Activated CD4-positive, alpha-beta memory T cell treated with anti-CD3 and anti-CD28 coated beads for 36 hours (primary cell): ENCODE results near the gene ATP5MG. TPM values are rescaled to one million over a fixed set of nuclear protein-coding genes. Genes with fewer than 3 reads are reported as not detected.
A peak's percentile ranks its signal among the peaks of the same experiment; 100 is the strongest.

ENCODE experiments used
- CTCF ChIA-PET: fragments of 350-600 bp; sonication (Branson Sonifier 250); formaldehyde crosslinking; loops from one replicate; lab custom pipeline; 2021; ENCODE audit warnings: antibody characterized with exemption, inconsistent platforms; lab: Charles Lee
- POLR2A ChIA-PET: fragments of 350-600 bp; sonication (Branson Sonifier 250); formaldehyde crosslinking; loops from one replicate; lab custom pipeline; 2021; ENCODE audit warnings: antibody characterized with exemption; lab: Charles Lee
- DNase-seq: peaks from one replicate; pipeline ENCODE4 v3.0.0-alpha.2; 2020
- H3K27ac Mint-ChIP-seq: one replicate; pipeline ENCODE4 v1.8.0; 2021; ENCODE audit warnings: mixed read lengths
- H3K27me3 Mint-ChIP-seq: one replicate; pipeline ENCODE4 v1.8.0; 2021; ENCODE audit warnings: mixed read lengths
- H3K36me3 Mint-ChIP-seq: one replicate; pipeline ENCODE4 v1.8.0; 2021; ENCODE audit warnings: mixed read lengths
- H3K4me1 Mint-ChIP-seq: one replicate; pipeline ENCODE4 v1.8.0; 2021; ENCODE audit warnings: low read depth, mixed read lengths
- H3K4me3 Mint-ChIP-seq: one replicate; pipeline ENCODE4 v1.8.0; 2021; ENCODE audit warnings: mild to moderate bottlenecking, mixed read lengths
- H3K9me3 Mint-ChIP-seq: one replicate; pipeline ENCODE4 v1.8.0; 2021; ENCODE audit warnings: mixed read lengths
- intact Hi-C: fragments of 100-400 bp; cut with micrococcal nuclease; formaldehyde crosslinking; loops from one replicate; pipeline ENCODE4 v1.15.1; 2023
- total RNA-seq, 2 experiments: library from RNA; stranded (reverse); gene quantifications; one replicate each; pipeline ENCODE4 v1.2.3, GENCODE V29; 2021

Gene ATP5MG
- total RNA-seq, 2 experiments from 2014 or later: 298 to 306 TPM

GRCh38 chr11:118434553-118435289 is 33.3 kb downstream of the ATP5MG start:
- Mint-ChIP-seq H3K27me3 (no peaks in the 10 kb centered on the region), H3K4me3 (peak overlapping the region; percentile 87), H3K27ac (peak overlapping the region; percentile 87), H3K9me3 (no peaks in the 10 kb centered on the region), H3K4me1 (peaks cover 24% of the 10 kb centered on the region), H3K36me3 (peaks cover 8% of the 10 kb centered on the region)
- intact Hi-C loops: loop anchor here (1.0 to 10.0 kb wide), 6 partner anchors 34 to 447 kb away; partner anchors contain the start of genes ATP5MG, IL10RA and UBE4A
- ChIA-PET POLR2A (interaction anchor here (1.1 to 3.1 kb wide), 6 partner anchors 8 to 39 kb away, joined by 3 to 19 read pairs (median 12); partner anchors contain the start of gene ATP5MG), CTCF (interaction anchor here (1.0 to 2.2 kb wide), 7 partner anchors 9 to 183 kb away, joined by 3 to 13 read pairs (median 4); partner anchors contain the start of gene MPZL3)
- peak; percentile 62 for DNase-seq

- peak; percentile 75 for DNase-seq
- Mint-ChIP-seq H3K9me3 (no peaks in the 10 kb centered on the region), H3K36me3 (peaks cover 12% of the 10 kb centered on the region), H3K27ac (peak overlapping the region; percentile 87), H3K4me3 (peak overlapping the region; percentile 87), H3K4me1 (peaks cover 30% of the 10 kb centered on the region), H3K27me3 (no peaks in the 10 kb centered on the region)
- CTCF ChIA-PET: interaction anchor here (0.6 to 2.2 kb wide), 8 partner anchors 9 to 260 kb away, joined by 3 to 13 read pairs (median 4); partner anchors contain the start of gene MPZL3
- intact Hi-C loops: loop anchor here (1.0 to 10.0 kb wide), 6 partner anchors 35 to 448 kb away; partner anchors contain the start of genes ATP5MG, IL10RA and UBE4A
- POLR2A ChIA-PET: interaction anchor here (1.1 to 3.1 kb wide), 6 partner anchors 8 to 40 kb away, joined by 3 to 19 read pairs (median 12); partner anchors contain the start of gene ATP5MG
Measured at GRCh38 chr11:118435290-118435892, 34.0 kb downstream of the ATP5MG start.

DNA sequence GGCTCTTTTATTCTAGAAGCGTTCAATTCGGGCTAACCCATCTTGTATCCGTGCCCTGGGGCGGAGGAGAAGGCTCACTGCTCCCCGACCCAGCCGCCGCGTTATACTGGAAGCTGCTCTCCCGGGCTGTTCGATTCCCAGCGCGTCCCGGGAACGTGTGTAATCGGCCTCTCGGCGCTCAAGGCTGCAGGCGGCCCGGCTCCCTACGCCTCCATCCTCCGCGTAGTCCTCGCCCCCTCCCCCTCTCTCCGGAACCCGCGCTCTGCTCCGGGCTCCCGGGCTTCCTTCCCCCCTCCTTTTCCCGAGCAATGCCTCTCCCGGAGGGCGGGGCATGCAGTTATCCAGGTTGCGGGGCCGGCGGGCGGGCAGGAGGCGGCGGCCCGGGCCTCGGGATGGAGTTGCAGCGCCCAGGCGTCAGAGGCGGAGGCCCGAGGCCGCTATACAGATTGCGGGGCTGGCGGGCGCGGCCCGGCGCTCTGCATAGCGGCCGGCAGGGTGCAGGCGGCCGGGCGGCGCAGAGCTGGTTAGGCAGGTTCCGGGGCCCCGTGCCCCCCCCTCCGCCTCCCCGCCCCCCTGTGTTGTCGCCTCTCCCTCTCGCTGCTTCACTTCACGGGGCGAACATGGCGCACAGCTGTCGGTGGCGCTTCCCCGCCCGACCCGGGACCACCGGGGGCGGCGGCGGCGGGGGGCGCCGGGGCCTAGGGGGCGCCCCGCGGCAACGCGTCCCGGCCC is 34.7 kb downstream of the ATP5MG start, which contains the start of gene KMT2A:
TSS of gene KMT2A (plus strand) at position 600 of the 732 bp plus-strand sequence. CDS start at position 621, 21 bp downstream.
- Mint-ChIP-seq H3K9me3 (no peaks in the 10 kb centered on the region), H3K36me3 (peaks cover 14% of the 10 kb centered on the region), H3K4me3 (peak within 1 kb of the TSS; percentile 91), H3K27me3 (no peaks in the 10 kb centered on the region), H3K4me1 (peaks cover 37% of the 10 kb centered on the region), H3K27ac (peak within 1 kb of the TSS; percentile 97)
- DNase-seq: peak; percentile 95
- intact Hi-C loops: loop anchor here (1.0 to 10.0 kb wide), 8 partner anchors 35 to 449 kb away; partner anchors contain the start of genes ARCN1, ATP5MG, CD3E and IL10RA
- CTCF ChIA-PET: interaction anchor here (0.6 to 2.2 kb wide), 10 partner anchors 8 to 260 kb away, joined by 3 to 13 read pairs (median 4); partner anchors contain the start of gene MPZL3
- POLR2A ChIA-PET: interaction anchor here (0.6 to 3.1 kb wide), 10 partner anchors 8 to 442 kb away, joined by 3 to 19 read pairs (median 4); partner anchors contain the start of gene ATP5MG

GRCh38 chr11:118436639-118437207 is 35.3 kb downstream of the ATP5MG start:
- no peaks in the 10 kb centered on the region for H3K9me3 Mint-ChIP-seq
- H3K27me3 Mint-ChIP-seq: no peaks in the 10 kb centered on the region
- H3K36me3 Mint-ChIP-seq: peaks cover 14% of the 10 kb centered on the region
- POLR2A ChIA-PET: interaction anchor here (0.6 to 3.1 kb wide), 8 partner anchors 11 to 442 kb away, joined by 3 to 19 read pairs (median 4); partner anchors contain the start of gene ATP5MG
- CTCF ChIA-PET: interaction anchor here (1.0 to 1.5 kb wide), 2 partner anchors 11 to 185 kb away, joined by 3 to 5 read pairs; partner anchors contain the start of gene MPZL3
- intact Hi-C loops: loop anchor here (2.0 to 10.0 kb wide), 5 partner anchors 132 to 449 kb away; partner anchors contain the start of genes ARCN1, CD3E and IL10RA
- H3K4me1 Mint-ChIP-seq: peaks cover 44% of the 10 kb centered on the region
- DNase-seq: peak; percentile 64
- H3K4me3 Mint-ChIP-seq: peak overlapping the region; percentile 91
- peak overlapping the region; percentile 97 for H3K27ac Mint-ChIP-seq

- Mint-ChIP-seq H3K4me1 (peaks cover 48% of the 10 kb centered on the region), H3K9me3 (no peaks in the 10 kb centered on the region), H3K36me3 (peaks cover 14% of the 10 kb centered on the region), H3K27ac (peak overlapping the region; percentile 97), H3K4me3 (peak overlapping the region; percentile 91), H3K27me3 (no peaks in the 10 kb centered on the region)
- intact Hi-C loops: loop anchor here (1.0 to 10.0 kb wide), 9 partner anchors 11 to 450 kb away; partner anchors contain the start of genes ARCN1, ATP5MG, CD3E and IL10RA
- ChIA-PET CTCF (interaction anchor here (1.5 kb wide), 1 partner anchor 11 kb away, joined by 5 read pairs; no protein-coding TSS in a partner anchor), POLR2A (interaction anchor here (1.0 to 1.7 kb wide), 4 partner anchors 11 to 213 kb away, joined by 3 to 7 read pairs (median 5); partner anchors contain the start of gene JAML)
- DNase-seq: peak; percentile 69
Measured at GRCh38 chr11:118437208-118438125, 36.1 kb downstream of the ATP5MG start.

DNA sequence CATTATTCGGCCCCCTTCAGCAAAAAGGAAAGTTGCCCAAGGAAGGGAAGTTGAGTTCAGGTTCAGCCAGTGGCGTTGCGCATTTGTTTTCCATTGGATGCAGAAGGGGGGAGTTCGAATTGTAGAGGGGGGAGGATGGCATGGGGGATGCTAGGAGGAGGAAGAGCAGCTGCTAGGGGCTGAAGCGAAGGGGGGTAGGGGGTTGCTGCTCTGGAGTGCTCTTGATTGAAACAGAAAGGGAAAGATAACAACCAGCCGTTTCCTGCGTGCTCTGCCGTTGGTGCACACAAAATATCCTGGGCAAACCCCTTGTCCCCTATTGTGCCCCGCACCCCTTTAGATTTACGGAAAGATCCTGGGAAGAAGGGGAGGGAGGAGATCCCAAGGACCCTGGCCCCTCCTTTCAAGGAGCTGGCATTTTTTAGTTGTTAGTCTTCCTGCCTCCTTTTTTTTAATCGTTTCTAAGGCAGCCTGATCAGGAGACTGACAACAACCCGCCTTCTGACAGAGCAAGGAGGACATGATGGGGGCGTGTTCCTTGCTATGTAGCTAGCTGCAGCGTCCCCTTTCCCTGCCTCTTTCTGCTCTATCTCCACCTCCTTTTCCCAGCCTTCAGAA is 37.0 kb downstream of the ATP5MG start:
- Mint-ChIP-seq H3K36me3 (peaks cover 14% of the 10 kb centered on the region), H3K4me1 (peaks cover 58% of the 10 kb centered on the region)

DNA sequence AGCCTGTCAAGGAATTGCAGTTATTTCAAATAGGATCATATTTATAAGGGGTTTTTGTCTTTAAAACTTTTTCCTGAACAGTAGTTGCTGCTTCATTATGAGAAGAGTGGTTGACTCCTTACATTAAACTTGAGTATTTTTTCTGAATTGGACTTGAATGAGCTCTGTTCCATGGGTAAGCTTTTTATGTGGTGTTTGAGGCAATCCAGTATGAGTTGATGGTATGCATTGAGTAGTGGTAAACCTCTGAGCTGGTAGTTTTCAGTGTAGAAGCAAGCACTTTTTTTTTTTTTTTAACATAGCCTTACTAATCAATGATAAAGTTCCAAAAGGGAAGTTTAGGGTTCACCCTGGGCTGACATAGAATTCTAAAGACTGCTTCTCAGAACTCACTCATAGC is 38.2 kb downstream of the ATP5MG start:
- no peaks in the 10 kb centered on the region for H3K27me3 Mint-ChIP-seq
- peak overlapping the region; percentile 91 for H3K4me3 Mint-ChIP-seq
- H3K4me1 Mint-ChIP-seq: peaks cover 63% of the 10 kb centered on the region
- ChIA-PET CTCF (interaction anchor here (0.6 to 2.1 kb wide), 7 partner anchors 9 to 52 kb away, joined by 3 to 9 read pairs (median 4); no protein-coding TSS in a partner anchor), POLR2A (interaction anchor here (0.6 to 2.0 kb wide), 7 partner anchors 9 to 452 kb away, joined by 3 to 20 read pairs (median 3); partner anchors contain the start of gene ATP5MG)
- intact Hi-C loops: loop anchor here (2.0 to 10.0 kb wide), 5 partner anchors 101 to 452 kb away; partner anchors contain the start of gene IL10RA
- peak overlapping the region; percentile 97 for H3K27ac Mint-ChIP-seq
- DNase-seq: no peak
- peaks cover 14% of the 10 kb centered on the region for H3K36me3 Mint-ChIP-seq
- no peaks in the 10 kb centered on the region for H3K9me3 Mint-ChIP-seq

More for the DNA sequence above, 37.0 kb downstream of the ATP5MG start:
- Mint-ChIP-seq H3K9me3 (no peaks in the 10 kb centered on the region), H3K27ac (peak overlapping the region; percentile 97), H3K4me3 (peak overlapping the region; percentile 91), H3K27me3 (no peaks in the 10 kb centered on the region)
- ChIA-PET CTCF (interaction anchor here (0.6 to 2.1 kb wide), 7 partner anchors 10 to 197 kb away, joined by 3 to 9 read pairs (median 3); no protein-coding TSS in a partner anchor), POLR2A (interaction anchor here (0.7 to 2.0 kb wide), 8 partner anchors 10 to 474 kb away, joined by 3 to 20 read pairs (median 4); partner anchors contain the start of genes ATP5MG and JAML)
- intact Hi-C loops: loop anchor here (1.0 to 10.0 kb wide), 7 partner anchors 10 to 451 kb away; partner anchors contain the start of genes ATP5MG and IL10RA
- DNase-seq: peak; percentile 62

DNA sequence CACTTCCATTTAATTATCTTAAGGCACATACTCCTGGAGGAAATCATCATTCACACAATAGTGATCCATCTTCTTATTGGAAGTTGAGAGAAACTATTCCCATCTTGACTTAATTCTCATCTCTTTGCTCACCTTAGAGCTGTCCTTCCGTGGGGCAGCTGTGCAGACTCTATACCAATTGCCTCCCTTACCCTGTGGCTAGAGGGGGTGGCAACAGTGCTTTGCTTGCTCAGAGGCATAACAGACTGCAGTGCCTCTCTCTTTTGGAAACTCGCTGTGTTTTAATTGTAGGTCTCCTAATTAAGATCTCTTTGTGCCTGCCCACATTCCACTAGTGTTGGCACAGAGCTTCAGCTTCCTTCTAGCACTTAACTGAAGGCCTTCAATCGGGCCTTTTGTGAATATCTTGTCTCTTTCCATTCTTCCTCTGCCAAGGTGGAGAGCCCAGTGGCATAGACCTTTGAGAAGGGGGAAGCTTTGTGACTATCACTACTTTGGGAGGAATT is 40.4 kb downstream of the ATP5MG start:
- DNase-seq: peak; percentile 32
- intact Hi-C loops: no loop called here
- Mint-ChIP-seq H3K27ac (peak overlapping the region; percentile 44), H3K9me3 (no peaks in the 10 kb centered on the region), H3K4me3 (peak overlapping the region; percentile 16), H3K4me1 (peaks cover 79% of the 10 kb centered on the region), H3K36me3 (peaks cover 19% of the 10 kb centered on the region), H3K27me3 (no peaks in the 10 kb centered on the region)
- ChIA-PET POLR2A (no interaction called here), CTCF (interaction anchor here (0.7 to 1.0 kb wide), 2 partner anchors 29 to 107 kb away, joined by 3 read pairs; no protein-coding TSS in a partner anchor)

- DNase-seq: no peak
- H3K27ac Mint-ChIP-seq: peak overlapping the region; percentile 44
- intact Hi-C loops: no loop called here
- H3K4me3 Mint-ChIP-seq: peak overlapping the region; percentile 16
- POLR2A ChIA-PET: no interaction called here
- peaks cover 84% of the 10 kb centered on the region for H3K4me1 Mint-ChIP-seq
- H3K9me3 Mint-ChIP-seq: no peaks in the 10 kb centered on the region
- peaks cover 16% of the 10 kb centered on the region for H3K36me3 Mint-ChIP-seq
- H3K27me3 Mint-ChIP-seq: no peaks in the 10 kb centered on the region
- CTCF ChIA-PET: interaction anchor here (0.7 to 1.8 kb wide), 4 partner anchors 29 to 147 kb away, joined by 3 to 10 read pairs (median 3); no protein-coding TSS in a partner anchor
Measured at GRCh38 chr11:118442301-118442700, 40.9 kb downstream of the ATP5MG start.
